Measurements from ENCODE around the gene ALPK3.
"Not testable (repeated sequence)": the region's sequence is repeated elsewhere in the genome, so short reads cannot be mapped to it uniquely, and the experiment has no call there.

The ALPK3 gene

GRCh38 chr15:84839714-84840113 is 22.6 kb downstream of the ALPK3 start:
- Histone ChIP-seq H3K9ac (ENCODE audit: low read length) (no peak overlapping the region), H3K27ac (ENCODE audit: low read length) (no peak overlapping the region), H3K27me3 (ENCODE audit: control insufficient read depth, insufficient read depth, low read length) (no peaks in the 10 kb centered on the region), H3K9me3 (ENCODE audit: control insufficient read depth, low read depth, low read length) (no peaks in the 10 kb centered on the region), H3K4me1 (ENCODE audit: control insufficient read depth, low read depth, low read length) (no peaks in the 10 kb centered on the region), H3K36me3 (ENCODE audit: control insufficient read depth, low read depth, low read length) (no peaks in the 10 kb centered on the region), H3K4me3 (ENCODE audit: low read length) (no peak overlapping the region)

GRCh38 chr15:84840255-84840654 is 23.1 kb downstream of the ALPK3 start:
- no peak overlapping the region for H3K9ac ChIP-seq (ENCODE audit: low read length)
- H3K9me3 ChIP-seq (ENCODE audit: control insufficient read depth, low read depth, low read length): no peaks in the 10 kb centered on the region
- H3K27ac ChIP-seq (ENCODE audit: low read length): no peak overlapping the region
- H3K36me3 ChIP-seq (ENCODE audit: control insufficient read depth, low read depth, low read length): no peaks in the 10 kb centered on the region
- no peaks in the 10 kb centered on the region for H3K27me3 ChIP-seq (ENCODE audit: control insufficient read depth, insufficient read depth, low read length)
- no peak overlapping the region for H3K4me3 ChIP-seq (ENCODE audit: low read length)
- no peaks in the 10 kb centered on the region for H3K4me1 ChIP-seq (ENCODE audit: control insufficient read depth, low read depth, low read length)

GRCh38 chr15:84840741-84841429 is 23.7 kb downstream of the ALPK3 start:
- H3K27me3 ChIP-seq (ENCODE audit: control insufficient read depth, insufficient read depth, low read length): no peaks in the 10 kb centered on the region
- H3K9ac ChIP-seq (ENCODE audit: low read length): no peak overlapping the region
- H3K4me3 ChIP-seq (ENCODE audit: low read length): no peak overlapping the region
- no peaks in the 10 kb centered on the region for H3K4me1 ChIP-seq (ENCODE audit: control insufficient read depth, low read depth, low read length)
- H3K36me3 ChIP-seq (ENCODE audit: control insufficient read depth, low read depth, low read length): no peaks in the 10 kb centered on the region
- H3K27ac ChIP-seq (ENCODE audit: low read length): no peak overlapping the region
- no peaks in the 10 kb centered on the region for H3K9me3 ChIP-seq (ENCODE audit: control insufficient read depth, low read depth, low read length)

GRCh38 chr15:84842781-84843180 is 25.6 kb downstream of the ALPK3 start:
- Histone ChIP-seq H3K36me3 (ENCODE audit: control insufficient read depth, low read depth, low read length) (no peaks in the 10 kb centered on the region), H3K4me3 (ENCODE audit: low read length) (no peak overlapping the region), H3K4me1 (ENCODE audit: control insufficient read depth, low read depth, low read length) (no peaks in the 10 kb centered on the region), H3K27ac (ENCODE audit: low read length) (no peak overlapping the region), H3K9me3 (ENCODE audit: control insufficient read depth, low read depth, low read length) (no peaks in the 10 kb centered on the region), H3K9ac (ENCODE audit: low read length) (no peak overlapping the region), H3K27me3 (ENCODE audit: control insufficient read depth, insufficient read depth, low read length) (no peaks in the 10 kb centered on the region)

- H3K36me3 ChIP-seq (ENCODE audit: control insufficient read depth, low read depth, low read length): no peaks in the 10 kb centered on the region
- H3K4me1 ChIP-seq (ENCODE audit: control insufficient read depth, low read depth, low read length): no peaks in the 10 kb centered on the region
- no peaks in the 10 kb centered on the region for H3K27me3 ChIP-seq (ENCODE audit: control insufficient read depth, insufficient read depth, low read length)
- H3K27ac ChIP-seq (ENCODE audit: low read length): no peak overlapping the region
- H3K9me3 ChIP-seq (ENCODE audit: control insufficient read depth, low read depth, low read length): no peaks in the 10 kb centered on the region
- no peak overlapping the region for H3K4me3 ChIP-seq (ENCODE audit: low read length)
- no peak overlapping the region for H3K9ac ChIP-seq (ENCODE audit: low read length)
These were observed 27.8 kb downstream of the ALPK3 start for GRCh38 chr15:84844964-84845363.

GRCh38 chr15:84845631-84846030 is 28.5 kb downstream of the ALPK3 start:
- H3K36me3 ChIP-seq (ENCODE audit: control insufficient read depth, low read depth, low read length); H3K9ac ChIP-seq (ENCODE audit: low read length); H3K4me3 ChIP-seq (ENCODE audit: low read length); H3K27ac ChIP-seq (ENCODE audit: low read length); H3K27me3 ChIP-seq (ENCODE audit: control insufficient read depth, insufficient read depth, low read length); H3K9me3 ChIP-seq (ENCODE audit: control insufficient read depth, low read depth, low read length); H3K4me1 ChIP-seq (ENCODE audit: control insufficient read depth, low read depth, low read length): not testable (repeated sequence)

GRCh38 chr15:84846269-84846668 is 29.1 kb downstream of the ALPK3 start:
- Histone ChIP-seq H3K4me1 (ENCODE audit: control insufficient read depth, low read depth, low read length) (no peaks in the 10 kb centered on the region), H3K4me3 (ENCODE audit: low read length) (no peak overlapping the region), H3K27ac (ENCODE audit: low read length) (no peak overlapping the region), H3K36me3 (ENCODE audit: control insufficient read depth, low read depth, low read length) (no peaks in the 10 kb centered on the region), H3K27me3 (ENCODE audit: control insufficient read depth, insufficient read depth, low read length) (no peaks in the 10 kb centered on the region), H3K9ac (ENCODE audit: low read length) (no peak overlapping the region), H3K9me3 (ENCODE audit: control insufficient read depth, low read depth, low read length) (no peaks in the 10 kb centered on the region)

GRCh38 chr15:84847382-84847781 is 30.2 kb downstream of the ALPK3 start:
- no peaks in the 10 kb centered on the region for H3K36me3 ChIP-seq (ENCODE audit: control insufficient read depth, low read depth, low read length)
- H3K27me3 ChIP-seq (ENCODE audit: control insufficient read depth, insufficient read depth, low read length): no peaks in the 10 kb centered on the region
- no peaks in the 10 kb centered on the region for H3K9me3 ChIP-seq (ENCODE audit: control insufficient read depth, low read depth, low read length)

GRCh38 chr15:84852212-84852611 is 35.1 kb downstream of the ALPK3 start:
- H3K36me3 ChIP-seq (ENCODE audit: control insufficient read depth, low read depth, low read length): no peaks in the 10 kb centered on the region

More at GRCh38 chr15:84847382-84847781, 30.2 kb downstream of the ALPK3 start:
- no peak overlapping the region for H3K27ac ChIP-seq (ENCODE audit: low read length)
- H3K4me1 ChIP-seq (ENCODE audit: control insufficient read depth, low read depth, low read length): no peaks in the 10 kb centered on the region
- no peak overlapping the region for H3K9ac ChIP-seq (ENCODE audit: low read length)
- H3K4me3 ChIP-seq (ENCODE audit: low read length): no peak overlapping the region

GRCh38 chr15:84855136-84855535 is 38.0 kb downstream of the ALPK3 start:
- no peak overlapping the region for H3K27ac ChIP-seq (ENCODE audit: low read length)
- no peak overlapping the region for H3K4me3 ChIP-seq (ENCODE audit: low read length)
- H3K27me3 ChIP-seq (ENCODE audit: control insufficient read depth, insufficient read depth, low read length): no peaks in the 10 kb centered on the region
- no peak overlapping the region for H3K9ac ChIP-seq (ENCODE audit: low read length)
- no peaks in the 10 kb centered on the region for H3K36me3 ChIP-seq (ENCODE audit: control insufficient read depth, low read depth, low read length)
- no peaks in the 10 kb centered on the region for H3K9me3 ChIP-seq (ENCODE audit: control insufficient read depth, low read depth, low read length)
- no peaks in the 10 kb centered on the region for H3K4me1 ChIP-seq (ENCODE audit: control insufficient read depth, low read depth, low read length)

More at GRCh38 chr15:84852212-84852611, 35.1 kb downstream of the ALPK3 start:
- H3K27me3 ChIP-seq (ENCODE audit: control insufficient read depth, insufficient read depth, low read length): no peaks in the 10 kb centered on the region
- no peaks in the 10 kb centered on the region for H3K9me3 ChIP-seq (ENCODE audit: control insufficient read depth, low read depth, low read length)
- H3K4me1 ChIP-seq (ENCODE audit: control insufficient read depth, low read depth, low read length): no peaks in the 10 kb centered on the region
- no peak overlapping the region for H3K9ac ChIP-seq (ENCODE audit: low read length)
- H3K4me3 ChIP-seq (ENCODE audit: low read length): no peak overlapping the region
- no peak overlapping the region for H3K27ac ChIP-seq (ENCODE audit: low read length)

GRCh38 chr15:84855765-84856164 is 38.6 kb downstream of the ALPK3 start:
- no peaks in the 10 kb centered on the region for H3K9me3 ChIP-seq (ENCODE audit: control insufficient read depth, low read depth, low read length)
- no peak overlapping the region for H3K27ac ChIP-seq (ENCODE audit: low read length)
- no peaks in the 10 kb centered on the region for H3K4me1 ChIP-seq (ENCODE audit: control insufficient read depth, low read depth, low read length)
- no peaks in the 10 kb centered on the region for H3K36me3 ChIP-seq (ENCODE audit: control insufficient read depth, low read depth, low read length)
- H3K4me3 ChIP-seq (ENCODE audit: low read length): no peak overlapping the region
- no peak overlapping the region for H3K9ac ChIP-seq (ENCODE audit: low read length)
- H3K27me3 ChIP-seq (ENCODE audit: control insufficient read depth, insufficient read depth, low read length): no peaks in the 10 kb centered on the region

- Histone ChIP-seq H3K9ac (ENCODE audit: low read length) (no peak overlapping the region), H3K4me3 (ENCODE audit: low read length) (no peak overlapping the region), H3K27ac (ENCODE audit: low read length) (no peak overlapping the region), H3K27me3 (ENCODE audit: control insufficient read depth, insufficient read depth, low read length) (no peaks in the 10 kb centered on the region), H3K36me3 (ENCODE audit: control insufficient read depth, low read depth, low read length) (no peaks in the 10 kb centered on the region), H3K9me3 (ENCODE audit: control insufficient read depth, low read depth, low read length) (no peaks in the 10 kb centered on the region), H3K4me1 (ENCODE audit: control insufficient read depth, low read depth, low read length) (no peaks in the 10 kb centered on the region)
These were observed 39.7 kb downstream of the ALPK3 start for GRCh38 chr15:84856731-84857417.

Data from iPS-18a (cell line).